Measurements from ENCODE around the gene ISM1. TPM values are rescaled to one million over a fixed set of nuclear protein-coding genes. Genes with fewer than 3 reads are reported as not detected.
A peak's percentile ranks its signal among the peaks of the same experiment; 100 is the strongest.

The ISM1 gene
- total RNA-seq, 2 experiments from 2014 or later, result 0.87 to 1.1 TPM

- Histone ChIP-seq H3K36me3 (ENCODE audit: insufficient read depth, low read length) (no peaks in the 10 kb centered on the region), H3K9me3 (ENCODE audit: control insufficient read depth in 1 of 2, insufficient read depth in 1 of 2, low read length in 2 of 2) (no peaks in the 10 kb centered on the region), H3K4me3 (ENCODE audit: low read length) (no peak overlapping the region), H3K4me1 (ENCODE audit: insufficient read depth, low read length) (no peaks in the 10 kb centered on the region), H3K27me3 (ENCODE audit: control insufficient read depth in 1 of 2, insufficient read depth in 2 of 2, low read length in 2 of 2) (no peaks in the 10 kb centered on the region), H3K27ac (ENCODE audit: low read depth in 1 of 2, low read length in 2 of 2) (no peak overlapping the region)
- intact Hi-C loops (cut with DNase I, micrococcal nuclease), result no loop called here
- Mint-ChIP-seq H3K36me3 (ENCODE audit: low read depth) (no peaks in the 10 kb centered on the region), H3K27ac (no peak overlapping the region), H3K4me3 (no peak overlapping the region), H3K27me3 (no peaks in the 10 kb centered on the region), H3K4me1 (ENCODE audit: low read depth) (no peaks in the 10 kb centered on the region), H3K9me3 (no peaks in the 10 kb centered on the region)
- no peak for TF ChIP-seq CTCF (IDR thresholded peaks at IDR 0.05)
- ChIA-PET POLR2A (no interaction called here), CTCF (interaction anchor here (1.1 to 1.7 kb wide), 2 partner anchors 181 to 322 kb away, joined by 3 to 10 read pairs; no protein-coding TSS in a partner anchor)
- no peak for DNase-seq
- no peak for ATAC-seq (ENCODE audit: poor library complexity)
Measured at GRCh38 chr20:13301596-13301995, 80.5 kb downstream of the ISM1 start.

GRCh38 chr20:13302647-13303450 is 81.8 kb downstream of the ISM1 start:
- no peaks in the 10 kb centered on the region for H3K4me1 Mint-ChIP-seq (ENCODE audit: low read depth)
- intact Hi-C loops (cut with DNase I, micrococcal nuclease), result loop anchor here (1.0 to 2.0 kb wide), 2 partner anchors 184 to 332 kb away; no protein-coding TSS in a partner anchor
- Histone ChIP-seq H3K4me1 (ENCODE audit: insufficient read depth, low read length) (no peaks in the 10 kb centered on the region), H3K4me3 (ENCODE audit: low read length) (no peak overlapping the region), H3K27me3 (ENCODE audit: control insufficient read depth in 1 of 2, insufficient read depth in 2 of 2, low read length in 2 of 2) (no peaks in the 10 kb centered on the region), H3K27ac (ENCODE audit: low read depth in 1 of 2, low read length in 2 of 2) (no peak overlapping the region), H3K36me3 (ENCODE audit: insufficient read depth, low read length) (no peaks in the 10 kb centered on the region), H3K9me3 (ENCODE audit: control insufficient read depth in 1 of 2, insufficient read depth in 1 of 2, low read length in 2 of 2) (no peaks in the 10 kb centered on the region)
- DNase-seq, result peak; percentile 6 to 58 (median 30)
- H3K27me3 Mint-ChIP-seq, result no peaks in the 10 kb centered on the region
- ChIA-PET CTCF (interaction anchor here (0.5 to 1.7 kb wide), 3 partner anchors 11 to 183 kb away, joined by 3 to 10 read pairs (median 4); no protein-coding TSS in a partner anchor), POLR2A (no interaction called here)
- no peak overlapping the region for H3K4me3 Mint-ChIP-seq
- H3K27ac Mint-ChIP-seq, result no peak overlapping the region
- TF ChIP-seq CTCF (IDR thresholded peaks at IDR 0.05), result peak; percentile 71
- ATAC-seq (ENCODE audit: poor library complexity), result peak; percentile 60
- no peaks in the 10 kb centered on the region for H3K36me3 Mint-ChIP-seq (ENCODE audit: low read depth)
- H3K9me3 Mint-ChIP-seq, result no peaks in the 10 kb centered on the region

GRCh38 chr20:13305284-13305683 is 84.2 kb downstream of the ISM1 start:
- intact Hi-C loops (cut with DNase I, micrococcal nuclease), result no loop called here
- Mint-ChIP-seq H3K4me1 (ENCODE audit: low read depth) (no peaks in the 10 kb centered on the region), H3K4me3 (no peak overlapping the region), H3K36me3 (ENCODE audit: low read depth) (no peaks in the 10 kb centered on the region), H3K27ac (no peak overlapping the region), H3K9me3 (no peaks in the 10 kb centered on the region), H3K27me3 (no peaks in the 10 kb centered on the region)
- no peak overlapping the region for H3K4me3 ChIP-seq (ENCODE audit: low read length)
- TF ChIP-seq CTCF (IDR thresholded peaks at IDR 0.05), result no peak
- no peak overlapping the region for H3K27ac ChIP-seq (ENCODE audit: low read depth in 1 of 2, low read length in 2 of 2)
- POLR2A ChIA-PET, result no interaction called here
- DNase-seq, result no peak
- H3K9me3 ChIP-seq (ENCODE audit: control insufficient read depth in 1 of 2, insufficient read depth in 1 of 2, low read length in 2 of 2), result no peaks in the 10 kb centered on the region
- no peaks in the 10 kb centered on the region for H3K27me3 ChIP-seq (ENCODE audit: control insufficient read depth in 1 of 2, insufficient read depth in 2 of 2, low read length in 2 of 2)
- ATAC-seq (ENCODE audit: poor library complexity), result no peak
- CTCF ChIA-PET, result no interaction called here
- no peaks in the 10 kb centered on the region for H3K4me1 ChIP-seq (ENCODE audit: insufficient read depth, low read length)
- H3K36me3 ChIP-seq (ENCODE audit: insufficient read depth, low read length), result no peaks in the 10 kb centered on the region

Data from CD4-positive, alpha-beta T cell (primary cell).